Muscle of leg (tissue), 11 donors: ENCODE data around the gene SLC45A1. TPM values are rescaled to one million over a fixed set of nuclear protein-coding genes. Genes with fewer than 3 reads are reported as not detected.

Source experiments
- DNase-seq: peaks from one replicate; pipeline ENCODE4 v3.0.0; 2013
- H3K27ac ChIP-seq: one replicate; pipeline ENCODE4 v1.5.1; 2013; ENCODE audit warnings: mild to moderate bottlenecking, low read length, control low read depth
- H3K27me3 ChIP-seq: one replicate; pipeline ENCODE4 v1.6.1; 2013; ENCODE audit warnings: low read length; ENCODE audit not compliant: control insufficient read depth, insufficient read depth
- H3K36me3 ChIP-seq: one replicate; pipeline ENCODE4 v1.6.1; 2013; ENCODE audit warnings: low read length; ENCODE audit not compliant: control insufficient read depth, insufficient read depth
- H3K4me1 ChIP-seq: one replicate; pipeline ENCODE4 v1.6.1; 2013; ENCODE audit warnings: low read length; ENCODE audit not compliant: control insufficient read depth, insufficient read depth
- H3K4me3 ChIP-seq: one replicate; pipeline ENCODE4 v1.5.1; 2013; ENCODE audit warnings: low read length, control low read depth
- H3K9me3 ChIP-seq: replicated peaks from 2 replicates; pipeline ENCODE4 v1.6.1; 2013; ENCODE audit warnings: low read depth, low read length; ENCODE audit not compliant: control insufficient read depth
- WGBS: methylation state at CpG from one replicate; pipeline ENCODE4 v1.1.5; 2013; ENCODE audit warnings: missing lambda C conversion rate; ENCODE audit not compliant: insufficient coverage; 5-methylcytosine and 5-hydroxymethylcytosine counted together
- polyA plus RNA-seq, 8 donors: library from polyadenylated mRNA; unstranded; fragments of 120-200 nt; gene quantifications; one replicate each; pipeline versions ENCODE4 v1.2.1 to v1.2.3, GENCODE V29; 2013; ENCODE audit warnings: inconsistent platforms in 1 of 8, low replicate concordance in 1 of 8; ENCODE audit not compliant: insufficient read length in 8 of 8, insufficient read depth in 1 of 8
- total RNA-seq: library from RNA; stranded (reverse); fragments of 120-200 nt; gene quantifications from one replicate; pipeline ENCODE4 v1.2.4, GENCODE V29; 2013

SLC45A1 gene
- total and polyA plus RNA-seq, 9 donors = 0.35 to 1.9 (median 0.82) TPM

- H3K4me1 ChIP-seq = no peaks in the 10 kb centered on the region
- no peak for DNase-seq
These were observed 10.3 kb upstream of the SLC45A1 start for GRCh38 chr1:8307628-8308027.

GRCh38 chr1:8311068-8311718 is 6.7 kb upstream of the SLC45A1 start:
- H3K27me3 ChIP-seq = peaks cover 15% of the 10 kb centered on the region
- 80% methylated on average over 1 of the region's 1 CpG for WGBS
- no peak overlapping the region for H3K4me3 ChIP-seq
- H3K4me1 ChIP-seq = peaks cover 8% of the 10 kb centered on the region
- H3K36me3 ChIP-seq = no peaks in the 10 kb centered on the region
- DNase-seq = no peak
- H3K9me3 ChIP-seq = peaks cover 3% of the 10 kb centered on the region
- no peak overlapping the region for H3K27ac ChIP-seq

More at GRCh38 chr1:8307628-8308027, 10.3 kb upstream of the SLC45A1 start:
- no peaks in the 10 kb centered on the region for H3K27me3 ChIP-seq
- no peaks in the 10 kb centered on the region for H3K36me3 ChIP-seq
- WGBS = 74% methylated on average over 3 of the region's 4 CpGs
- H3K27ac ChIP-seq = no peak overlapping the region
- H3K9me3 ChIP-seq = peaks cover 3% of the 10 kb centered on the region
- no peak overlapping the region for H3K4me3 ChIP-seq

GRCh38 chr1:8312235-8313218 is 5.4 kb upstream of the SLC45A1 start:
- Histone ChIP-seq H3K4me3 (no peak overlapping the region), H3K4me1 (peaks cover 9% of the 10 kb centered on the region), H3K27me3 (peaks cover 26% of the 10 kb centered on the region), H3K36me3 (no peaks in the 10 kb centered on the region), H3K27ac (no peak overlapping the region), H3K9me3 (peaks cover 3% of the 10 kb centered on the region)
- WGBS = 85% methylated on average over 10 of the region's 17 CpGs
- DNase-seq = no peak

- WGBS = 89% methylated on average over 4 of the region's 6 CpGs
- Histone ChIP-seq H3K4me3 (no peak overlapping the region), H3K9me3 (peaks cover 3% of the 10 kb centered on the region), H3K4me1 (peaks cover 13% of the 10 kb centered on the region), H3K36me3 (no peaks in the 10 kb centered on the region), H3K27ac (no peak overlapping the region), H3K27me3 (peaks cover 32% of the 10 kb centered on the region)
- DNase-seq = no peak
These were observed 4.7 kb upstream of the SLC45A1 start for GRCh38 chr1:8313231-8313630.

- Histone ChIP-seq H3K9me3 (peaks cover 3% of the 10 kb centered on the region), H3K4me3 (no peak overlapping the region), H3K4me1 (peaks cover 18% of the 10 kb centered on the region), H3K36me3 (no peaks in the 10 kb centered on the region), H3K27me3 (peaks cover 42% of the 10 kb centered on the region), H3K27ac (no peak overlapping the region)
- WGBS = 18% methylated on average over 20 of the region's 21 CpGs
- peak; percentile 81 for DNase-seq
These were observed 3.3 kb upstream of the SLC45A1 start for GRCh38 chr1:8314346-8315280.

GRCh38 chr1:8315573-8316475 is 2.1 kb upstream of the SLC45A1 start:
- Histone ChIP-seq H3K9me3 (peaks cover 3% of the 10 kb centered on the region), H3K4me3 (no peak overlapping the region), H3K4me1 (peaks cover 18% of the 10 kb centered on the region), H3K27me3 (peaks cover 42% of the 10 kb centered on the region), H3K36me3 (no peaks in the 10 kb centered on the region), H3K27ac (no peak overlapping the region)
- WGBS = 74% methylated on average over 12 of the region's 14 CpGs
- no peak for DNase-seq

- peaks cover 42% of the 10 kb centered on the region for H3K27me3 ChIP-seq
These were observed 522 bp downstream of the SLC45A1 start for GRCh38 chr1:8318436-8318835.

GRCh38 chr1:8321612-8322011 is 3.7 kb downstream of the SLC45A1 start:
- Histone ChIP-seq H3K36me3 (no peaks in the 10 kb centered on the region), H3K27ac (no peak overlapping the region), H3K4me1 (peaks cover 16% of the 10 kb centered on the region), H3K27me3 (peaks cover 23% of the 10 kb centered on the region), H3K4me3 (no peak overlapping the region), H3K9me3 (no peaks in the 10 kb centered on the region)
- 82% methylated on average over 3 of the region's 3 CpGs for WGBS
- no peak for DNase-seq

More at GRCh38 chr1:8318436-8318835, 522 bp downstream of the SLC45A1 start:
- DNase-seq = no peak
- 8% methylated on average over 16 of the region's 18 CpGs for WGBS
- Histone ChIP-seq H3K4me3 (peak overlapping the region; percentile 37), H3K9me3 (no peaks in the 10 kb centered on the region), H3K27ac (no peak overlapping the region), H3K36me3 (no peaks in the 10 kb centered on the region), H3K4me1 (peaks cover 18% of the 10 kb centered on the region)

- Histone ChIP-seq H3K9me3 (no peaks in the 10 kb centered on the region), H3K27me3 (peaks cover 5% of the 10 kb centered on the region), H3K4me3 (no peak overlapping the region), H3K27ac (no peak overlapping the region), H3K36me3 (no peaks in the 10 kb centered on the region), H3K4me1 (peaks cover 6% of the 10 kb centered on the region)
- 43% methylated on average over 11 of the region's 11 CpGs for WGBS
- DNase-seq = no peak
These were observed 5.8 kb downstream of the SLC45A1 start for GRCh38 chr1:8323706-8324105.
